WI38 (cell line): ENCODE measurements around the gene SENP7.

Source experiments
- H3K4me3 ChIP-seq: 2 replicates; pipeline ENCODE4 v1.5.1; 2011; ENCODE audit warnings: low read depth, mild to moderate bottlenecking, control low read depth, low read length
- CTCF ChIP-seq: IDR thresholded peaks from 2 replicates; pipeline ENCODE4 v1.5.1; 2012; ENCODE audit warnings: low read depth, mild to moderate bottlenecking, control low read depth, low read length

The SENP7 gene

GRCh38 chr3:101279765-101280385 is 233.1 kb downstream of the SENP7 start:
- no peak overlapping the region for H3K4me3 ChIP-seq
- no peak for TF ChIP-seq CTCF

- no peak overlapping the region for H3K4me3 ChIP-seq
- TF ChIP-seq CTCF, result no peak
Observed at GRCh38 chr3:101279162-101279561, 233.8 kb downstream of the SENP7 start.

GRCh38 chr3:101278727-101279126 is 234.3 kb downstream of the SENP7 start:
- TF ChIP-seq CTCF, result no peak

More at GRCh38 chr3:101278727-101279126, 234.3 kb downstream of the SENP7 start:
- no peak overlapping the region for H3K4me3 ChIP-seq
